ENCODE measurements around the gene CSK.
A peak's percentile ranks its signal among the peaks of the same experiment; 100 is the strongest.

Gene CSK

DNA sequence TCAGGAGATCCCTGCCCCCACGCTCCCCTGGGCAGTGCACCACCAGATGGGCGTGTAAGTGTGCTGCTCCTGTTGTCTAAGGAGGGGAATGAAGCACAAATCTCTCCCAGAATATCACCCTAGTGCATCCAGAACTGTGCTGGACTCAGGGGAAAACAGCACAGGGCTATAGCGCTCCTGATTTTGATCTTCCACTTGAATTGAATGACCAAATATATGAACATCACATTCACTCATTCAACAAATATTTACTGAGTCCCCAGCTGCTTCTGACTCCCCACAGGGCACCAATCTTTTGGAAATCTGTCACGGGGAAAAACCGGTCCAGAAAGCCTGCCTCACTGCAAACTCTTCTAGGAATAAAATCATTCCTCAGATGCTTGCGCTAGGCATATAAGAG lies 47.0 kb downstream of the CSK start:
- no peak for DNase-seq

DNA sequence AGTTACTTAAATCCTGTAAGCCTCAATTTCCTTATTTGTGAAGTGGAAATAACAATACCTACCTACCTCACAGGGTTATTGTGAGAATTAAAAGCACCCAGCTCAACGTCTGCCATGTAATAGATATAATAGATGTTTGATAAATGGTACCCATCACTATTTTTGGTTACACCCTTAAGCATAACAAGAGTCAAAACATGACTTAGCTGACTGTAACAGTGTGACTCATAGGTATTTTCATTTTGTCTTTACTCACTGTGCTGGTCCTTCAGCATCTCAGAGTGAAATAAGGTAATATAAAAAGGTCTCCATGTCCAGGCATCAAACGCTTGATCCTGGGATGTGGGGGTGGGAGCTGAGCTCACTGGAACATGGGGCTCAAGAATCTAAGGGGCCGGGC lies 47.6 kb downstream of the CSK start:
- DNase-seq = no peak

DNA sequence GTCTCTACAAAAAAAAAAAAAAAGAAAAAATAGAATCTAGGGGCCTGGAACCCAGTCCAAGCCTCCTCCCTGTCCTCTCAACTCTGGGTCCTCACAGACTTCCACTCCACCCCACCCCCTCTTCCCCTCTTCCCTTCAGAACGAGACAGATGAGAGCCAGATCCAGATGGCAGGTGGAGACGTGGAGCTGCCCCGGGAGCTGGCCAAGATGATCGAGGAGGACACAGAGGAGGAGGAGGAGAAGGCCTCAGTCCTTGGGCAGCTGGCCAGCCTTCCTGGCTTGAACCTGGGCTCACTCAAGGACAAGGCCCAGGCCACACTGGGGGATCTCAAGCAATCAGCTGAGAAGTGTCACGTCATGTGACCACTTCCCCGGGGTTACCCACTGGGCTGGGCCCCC lies 48.1 kb downstream of the CSK start:
- DNase-seq = no peak

DNA sequence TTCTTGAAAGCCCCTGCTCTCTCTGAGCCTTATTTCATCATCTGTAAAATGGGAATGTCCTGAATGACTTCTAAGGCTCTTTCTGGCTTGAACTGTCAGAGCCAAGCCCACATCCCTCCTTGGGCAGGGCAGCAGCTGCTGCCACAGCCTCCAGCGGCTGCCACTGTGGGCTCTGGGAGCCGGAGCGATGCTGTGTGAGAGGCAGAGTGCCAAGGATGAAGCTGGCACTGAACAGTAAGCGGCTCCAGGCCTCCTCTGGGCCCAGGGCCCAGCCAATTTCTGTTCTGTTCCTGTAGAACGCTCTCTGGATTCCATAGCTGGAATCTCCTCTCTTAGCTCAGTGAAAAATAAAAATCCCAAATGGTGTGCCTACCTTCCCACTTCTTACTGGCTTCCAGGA lies 49.0 kb downstream of the CSK start:
- DNase-seq = no peak

DNA sequence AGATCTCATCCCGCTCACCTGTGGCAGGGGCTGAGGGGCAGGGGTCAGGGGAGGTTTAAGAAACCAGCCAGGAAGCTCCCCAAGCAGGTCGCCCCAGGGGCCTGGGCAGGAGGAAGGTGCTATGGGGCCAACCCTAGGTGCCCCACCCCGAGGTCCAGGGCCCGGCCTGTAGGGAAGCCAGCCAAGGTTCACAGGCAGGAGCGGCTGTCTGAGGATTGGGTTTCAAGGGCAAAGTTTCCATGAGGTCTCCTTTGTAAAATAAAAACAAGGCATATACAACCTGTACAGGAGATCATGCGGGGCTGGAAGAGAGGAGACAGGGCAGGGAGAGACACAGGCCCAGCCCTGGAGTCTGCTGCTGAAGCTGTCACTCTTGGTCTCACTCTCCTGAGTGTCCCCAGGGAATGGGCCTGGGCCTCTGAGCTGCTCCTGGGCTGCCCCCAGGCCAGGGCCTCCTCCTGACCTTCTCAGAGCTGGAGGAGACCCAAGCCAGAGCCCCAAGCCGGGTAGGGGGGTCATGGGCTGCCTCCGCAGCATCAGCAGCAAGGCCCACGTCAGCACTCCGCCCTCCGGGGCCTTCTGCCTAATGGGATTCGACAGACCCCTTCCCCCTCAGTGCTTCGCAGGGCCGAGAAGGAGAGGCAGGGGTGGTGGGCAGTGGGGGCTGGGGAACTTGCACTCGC lies 50.1 kb downstream of the CSK start:
- DNase-seq = no peak

DNA sequence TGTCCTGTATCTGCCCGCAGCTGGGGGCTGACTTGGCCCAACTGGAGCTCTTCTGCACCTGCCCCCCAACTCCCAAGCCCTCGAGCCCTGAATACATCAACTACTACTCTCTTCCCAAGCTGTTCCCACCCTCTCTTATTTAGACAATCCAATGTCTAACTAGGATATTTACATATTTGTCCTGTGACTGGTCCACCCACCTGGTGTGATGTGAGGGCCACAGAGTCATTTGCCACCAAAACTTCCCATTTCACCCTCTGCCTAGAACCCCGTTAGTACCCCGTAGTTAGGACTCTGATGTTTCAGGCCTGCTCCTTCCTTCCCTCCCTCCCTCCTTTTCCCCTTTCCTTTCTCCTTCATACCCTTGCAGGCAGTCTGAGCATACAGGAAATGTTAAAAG lies 50.9 kb downstream of the CSK start:
- DNase-seq = no peak

DNA sequence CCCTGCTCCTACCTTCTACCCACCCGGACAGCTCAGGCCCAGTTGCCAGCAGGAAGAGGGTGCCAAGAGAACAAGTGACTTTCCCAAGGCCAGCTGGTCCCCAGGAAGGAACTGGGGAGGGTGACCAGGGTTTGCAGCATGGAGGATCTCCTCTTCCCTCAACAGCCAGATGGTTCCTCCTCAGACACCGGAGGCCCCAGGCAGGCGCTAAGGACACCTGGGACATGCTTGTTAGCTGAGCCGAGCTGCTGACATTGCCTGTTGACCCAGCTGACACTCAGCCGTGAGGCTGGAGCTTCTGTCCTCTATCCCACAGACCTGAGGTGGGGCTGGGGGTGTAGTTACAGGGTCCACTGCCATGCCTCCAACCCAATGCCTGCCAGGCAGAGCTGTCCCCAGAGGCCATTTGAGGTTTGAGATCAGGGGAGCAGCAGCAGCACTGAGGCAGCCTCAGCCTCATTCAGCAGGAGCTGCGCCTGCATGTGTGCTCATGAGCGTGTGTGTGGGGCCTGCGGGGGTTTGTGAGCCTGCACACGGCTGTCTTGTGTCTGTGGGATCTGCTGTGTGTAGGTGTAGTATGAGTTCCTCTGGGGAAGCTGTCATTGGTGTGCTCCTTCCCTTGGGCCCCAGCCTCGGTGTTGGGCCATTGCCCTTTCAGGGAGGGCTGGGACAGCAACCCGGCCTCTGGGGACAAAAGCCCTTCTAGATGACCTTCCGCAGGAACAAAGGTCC lies 51.7 kb downstream of the CSK start:
- no peak for DNase-seq

DNA sequence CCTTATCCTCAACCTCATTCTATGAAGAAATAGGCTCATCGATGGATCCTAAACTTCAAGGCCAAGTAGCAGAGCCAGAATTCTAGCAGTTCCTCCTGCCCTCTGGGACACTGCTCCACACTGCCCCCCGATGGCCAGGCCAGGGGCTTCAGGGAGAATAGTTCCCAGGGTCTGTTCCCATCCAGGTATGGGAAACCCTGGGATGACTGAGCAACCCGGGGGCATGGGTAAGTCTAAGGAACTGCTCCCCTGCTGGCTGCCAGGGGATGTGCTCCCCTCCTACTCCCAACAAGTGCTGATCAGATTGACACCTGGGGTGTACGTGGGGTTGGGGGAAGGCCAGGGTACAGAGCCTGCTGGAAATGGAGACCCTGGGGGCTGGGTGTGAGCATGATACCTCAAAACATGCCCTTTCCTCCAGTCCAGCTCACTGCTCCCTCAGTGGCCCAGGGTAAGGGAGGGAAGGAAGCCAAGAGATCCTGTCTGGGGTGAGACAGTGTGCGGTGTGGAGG lies 53.5 kb downstream of the CSK start:
- DNase-seq = peak; percentile 68

DNA sequence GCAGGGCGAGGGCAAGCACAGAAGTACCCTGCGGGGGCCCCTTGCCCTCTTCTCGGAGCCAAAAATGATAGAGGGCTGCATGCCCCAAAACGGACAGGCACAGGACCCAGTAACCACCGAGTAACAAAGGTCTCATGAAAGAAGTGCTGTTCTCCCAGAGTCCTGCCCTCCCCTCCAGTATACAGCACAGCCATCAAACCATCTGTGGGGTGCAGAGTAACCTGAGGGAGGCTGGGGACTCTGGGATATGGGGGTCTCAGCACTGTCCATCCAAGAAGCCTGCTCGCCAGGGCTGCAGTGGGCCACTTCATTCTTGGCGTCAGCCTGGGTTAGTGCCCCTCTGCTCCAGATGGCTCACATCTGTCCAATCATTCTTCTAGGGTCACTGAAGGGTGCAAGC lies 55.0 kb downstream of the CSK start:
- no peak for DNase-seq

DNA sequence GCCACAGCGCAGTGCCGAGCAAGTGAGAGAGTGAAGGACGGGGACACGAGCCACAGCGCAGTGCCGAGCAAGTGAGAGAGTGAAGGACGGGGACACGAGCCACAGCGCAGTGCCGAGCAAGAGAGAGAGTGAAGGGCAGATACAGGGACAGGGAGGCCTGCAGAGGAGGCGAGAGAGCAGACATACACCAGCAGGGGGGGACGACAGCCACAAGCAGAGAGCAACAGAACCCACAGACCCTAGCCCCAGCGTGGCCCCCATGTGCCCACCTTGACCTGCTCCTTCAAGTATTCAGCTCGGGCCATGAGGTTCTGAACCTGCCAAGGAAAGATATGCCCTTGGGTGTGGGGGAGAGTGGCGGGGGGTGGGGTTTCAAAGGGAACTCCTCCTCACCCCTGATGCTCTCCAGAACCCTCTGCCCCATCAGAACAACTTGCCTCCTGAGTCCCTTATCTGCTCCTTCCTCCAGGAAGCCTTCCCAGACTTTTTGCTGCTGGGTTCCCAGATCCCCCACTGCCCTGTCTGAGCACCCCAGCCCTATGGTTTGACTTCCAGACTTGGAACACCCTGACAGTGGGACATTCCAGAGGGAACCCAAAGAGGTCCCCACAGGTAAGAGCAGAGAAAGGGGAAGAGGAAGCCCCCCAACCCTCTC lies 55.7 kb downstream of the CSK start:
- DNase-seq = no peak

DNA sequence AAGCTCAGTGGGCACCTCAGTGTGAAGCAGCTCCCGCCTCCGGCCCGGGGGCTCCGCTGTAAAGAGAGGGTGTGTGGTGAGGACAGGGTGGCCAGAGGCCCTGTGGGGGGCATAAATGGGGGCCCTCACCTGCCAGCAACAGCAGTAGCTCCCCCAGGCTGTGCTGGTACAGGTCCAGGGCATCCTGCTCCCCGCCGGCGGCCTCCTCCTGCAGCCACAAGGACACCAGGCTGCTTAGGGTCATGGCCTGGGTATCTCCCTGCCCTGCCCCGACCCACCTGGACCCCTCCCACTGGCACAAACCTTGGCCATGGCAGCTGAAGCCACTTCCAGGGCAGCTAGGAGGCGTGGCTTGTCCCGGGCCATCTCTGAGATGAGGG lies 56.2 kb downstream of the CSK start:
- DNase-seq = no peak

DNA sequence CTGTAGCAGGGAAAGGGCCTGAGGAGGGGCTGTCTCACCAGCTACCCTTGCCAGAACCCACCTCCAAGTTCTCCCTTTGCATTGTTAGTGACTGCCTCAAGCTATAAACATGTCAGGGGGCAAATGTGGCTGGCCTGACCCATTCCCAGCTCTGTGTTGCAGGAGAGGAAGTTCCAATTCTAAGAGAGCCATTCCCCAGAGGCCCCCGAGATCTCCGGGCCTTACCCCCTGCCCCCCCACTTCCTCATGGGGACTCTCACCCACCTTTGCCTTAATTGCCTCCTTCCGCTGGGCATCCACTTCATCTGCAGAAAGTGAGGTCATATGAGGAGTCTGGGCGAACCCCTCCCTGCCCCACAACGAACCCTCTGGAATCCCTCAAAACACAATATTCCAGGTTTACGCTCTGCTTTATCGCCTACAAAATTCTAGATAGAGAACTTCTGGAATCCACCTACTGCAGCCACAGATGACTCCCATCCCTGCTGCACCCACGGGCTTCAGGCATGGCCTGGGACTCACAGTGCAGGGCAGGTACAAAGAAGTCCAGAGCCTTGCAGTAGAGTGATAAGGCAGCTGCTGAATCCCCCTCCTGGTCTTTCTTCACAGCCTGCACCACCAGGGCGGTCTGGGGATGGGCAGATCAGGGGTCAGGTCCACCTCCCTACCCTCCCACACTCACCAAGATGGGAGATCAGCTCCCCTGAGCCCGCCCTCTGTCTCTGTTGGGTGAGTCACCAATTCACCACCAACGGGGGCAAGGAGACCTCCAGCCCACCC lies 57.1 kb downstream of the CSK start:
- DNase-seq = no peak

DNA sequence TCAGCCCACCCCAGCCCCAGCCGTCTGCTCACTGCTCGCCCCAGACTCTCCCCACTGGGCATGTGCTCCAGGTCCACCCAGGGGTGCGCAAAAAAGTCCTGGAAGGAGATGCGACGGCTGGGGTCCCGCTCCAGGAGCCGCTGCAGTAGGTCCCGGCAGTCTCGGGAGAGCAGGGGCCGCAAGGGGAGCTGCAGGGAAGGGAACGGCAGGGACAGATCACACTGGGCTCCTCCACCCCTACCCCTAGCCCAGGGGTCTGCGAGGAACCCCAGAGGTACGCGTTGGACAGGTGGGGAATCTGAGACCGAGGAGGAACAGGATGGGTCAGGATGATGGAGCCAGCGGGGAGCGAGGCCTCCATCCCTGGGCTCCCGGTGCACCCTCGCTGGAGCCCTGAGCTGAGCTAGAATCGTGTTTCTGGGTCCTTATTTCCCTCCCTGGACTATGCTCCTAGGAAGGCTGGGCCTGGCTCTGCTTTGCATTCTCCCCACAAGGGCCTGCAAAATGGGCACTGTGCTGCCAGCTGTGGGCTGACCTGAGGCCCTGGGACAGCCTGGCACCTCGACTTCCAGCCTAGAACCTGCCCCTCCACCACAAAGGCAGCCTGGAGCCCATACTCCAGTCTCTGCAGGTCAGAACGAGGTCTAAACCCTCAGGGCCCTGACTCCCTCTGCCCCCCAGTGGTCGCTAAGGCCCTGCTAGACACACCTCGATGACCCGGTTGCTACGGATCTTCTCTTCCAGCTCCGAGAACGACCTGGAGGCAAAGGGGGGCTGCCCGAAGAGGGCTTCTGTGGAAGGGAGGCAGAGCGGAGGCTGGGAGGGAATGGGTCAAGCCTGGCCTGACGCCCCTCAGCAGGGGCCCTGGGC lies 57.9 kb downstream of the CSK start:
- DNase-seq = no peak

DNA sequence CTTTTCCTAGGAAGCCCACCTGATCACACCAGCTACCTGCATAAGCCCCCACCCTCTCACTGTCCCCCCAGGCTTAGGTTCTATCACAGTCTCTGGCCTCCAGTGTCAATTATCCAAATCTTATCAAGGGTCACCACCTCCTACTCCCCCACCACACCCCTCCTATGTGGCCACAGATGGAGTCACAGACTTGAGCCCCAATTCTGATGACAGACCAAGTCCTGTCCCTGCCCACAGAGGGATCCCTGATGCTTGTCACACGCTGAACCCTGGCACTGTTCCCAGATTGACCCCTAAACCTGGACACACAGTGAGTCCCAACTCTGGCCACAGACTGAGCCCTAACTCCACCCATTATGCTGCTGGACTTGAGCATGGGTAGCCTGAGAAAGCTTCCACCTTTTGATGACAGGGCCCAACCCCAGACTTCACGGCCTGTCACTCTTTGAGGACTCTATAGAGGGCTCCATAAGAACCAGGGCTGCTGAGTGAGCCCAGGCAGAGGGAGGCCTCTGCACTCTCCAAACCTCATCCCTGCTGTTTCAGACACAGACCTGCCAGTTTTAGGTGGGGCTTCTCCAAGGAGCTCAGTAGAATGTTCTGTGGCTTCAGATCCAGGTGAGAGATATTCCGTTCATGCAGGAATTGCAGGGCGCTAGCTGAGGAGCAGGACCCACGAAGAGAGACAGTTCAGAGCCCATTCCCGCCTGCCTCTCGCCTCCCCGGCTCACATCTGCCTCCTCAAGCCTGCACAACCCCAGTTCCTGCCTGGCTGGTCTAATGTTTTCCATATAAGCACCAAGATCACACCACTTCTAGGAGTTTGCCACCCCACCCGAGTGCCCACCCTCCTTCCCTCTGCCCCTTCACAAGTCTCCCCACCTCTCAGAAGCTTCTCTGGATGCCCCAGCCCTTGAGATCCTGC lies 59.2 kb downstream of the CSK start:
- no peak for DNase-seq

DNA sequence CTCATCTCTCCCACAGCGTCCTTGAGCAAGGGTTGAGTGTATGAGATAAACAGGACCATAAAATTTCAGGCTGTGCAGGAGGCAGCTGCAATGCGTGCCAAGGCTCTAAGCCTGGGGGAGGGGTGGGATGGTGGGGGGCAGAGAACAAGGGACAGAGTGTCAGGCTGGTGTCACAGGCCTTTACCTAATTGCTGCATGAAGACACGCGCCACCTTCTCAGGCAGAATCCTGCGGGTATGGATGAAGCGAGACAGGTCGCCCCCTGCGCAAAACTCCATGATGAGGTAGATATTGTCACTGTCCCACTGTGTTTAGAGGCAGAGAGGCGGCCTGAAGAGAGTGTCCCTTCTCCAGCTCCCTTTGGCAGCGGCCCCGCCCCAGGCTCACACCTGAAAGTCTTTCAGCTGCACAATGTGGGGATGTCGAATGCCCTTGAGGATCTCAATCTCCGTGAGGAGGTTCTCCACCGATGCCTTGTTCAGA lies 60.1 kb downstream of the CSK start:
- DNase-seq = no peak

DNA sequence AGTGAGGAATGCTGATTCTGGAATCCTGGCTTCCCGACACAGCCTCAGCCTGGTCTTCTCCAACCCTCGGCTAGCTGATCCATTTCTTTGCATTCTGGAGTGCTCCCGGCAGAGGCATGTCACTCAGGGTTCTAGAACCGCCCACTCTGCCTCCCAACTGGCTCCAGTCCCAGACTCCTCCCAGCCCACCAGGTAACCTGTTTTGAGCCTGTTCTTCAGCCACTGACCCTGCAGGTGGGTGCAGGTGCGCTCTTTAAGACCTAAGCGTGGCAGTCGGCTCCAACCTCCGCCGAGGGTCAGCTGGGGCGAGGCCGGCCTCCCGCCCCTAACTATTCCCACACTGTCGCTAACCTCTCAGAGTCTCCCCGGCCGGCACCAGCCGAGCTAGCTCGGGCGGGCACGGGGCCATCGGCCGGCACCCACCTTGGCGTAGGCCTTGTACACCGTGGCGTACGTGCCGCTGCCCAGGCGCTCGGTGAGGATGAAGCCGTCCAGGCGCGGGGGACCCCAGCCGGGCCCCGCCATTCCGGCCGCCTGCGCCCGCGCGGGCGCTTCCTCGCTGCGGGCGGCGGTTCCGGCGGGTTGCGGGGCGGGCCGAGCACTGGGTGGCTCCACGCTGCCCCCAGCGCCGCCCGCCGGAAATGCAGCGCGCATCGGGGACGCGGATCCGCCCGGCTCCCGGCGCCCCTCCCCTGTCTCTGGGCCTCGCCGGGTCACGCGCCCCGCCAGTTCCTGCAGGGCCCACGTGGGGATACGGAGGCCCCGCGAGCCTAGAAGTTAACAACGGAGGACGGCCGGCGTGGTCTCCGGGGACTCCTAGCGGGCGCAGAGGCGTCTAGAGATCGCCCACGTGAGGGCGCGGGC lies 60.9 kb downstream of the CSK start, which contains the start of gene ULK3:
ULK3 (minus strand) TSS at position 576 of the 864 bp plus-strand sequence; CDS start at position 525, 51 bp downstream.
- peak; percentile 85 for DNase-seq

DNA sequence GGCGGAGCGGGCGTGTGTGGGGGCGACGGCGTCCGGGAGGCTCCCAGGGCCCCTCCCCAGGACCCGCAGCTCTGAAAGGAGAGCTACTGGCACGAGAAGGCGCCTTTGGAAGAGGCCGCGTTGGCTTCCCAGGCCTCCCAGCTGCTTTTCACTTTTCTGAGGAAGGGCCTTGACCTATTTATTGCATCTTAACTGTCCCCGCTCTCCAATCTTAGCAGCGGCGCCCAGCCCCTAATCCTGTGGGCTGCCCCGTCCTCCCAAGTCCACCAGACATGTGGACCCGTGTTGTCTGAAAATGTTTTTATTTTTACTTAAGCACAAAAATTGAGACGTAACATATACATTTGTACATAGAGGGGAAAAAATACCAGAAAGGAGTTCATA lies 61.6 kb downstream of the CSK start:
- no peak for DNase-seq

DNA sequence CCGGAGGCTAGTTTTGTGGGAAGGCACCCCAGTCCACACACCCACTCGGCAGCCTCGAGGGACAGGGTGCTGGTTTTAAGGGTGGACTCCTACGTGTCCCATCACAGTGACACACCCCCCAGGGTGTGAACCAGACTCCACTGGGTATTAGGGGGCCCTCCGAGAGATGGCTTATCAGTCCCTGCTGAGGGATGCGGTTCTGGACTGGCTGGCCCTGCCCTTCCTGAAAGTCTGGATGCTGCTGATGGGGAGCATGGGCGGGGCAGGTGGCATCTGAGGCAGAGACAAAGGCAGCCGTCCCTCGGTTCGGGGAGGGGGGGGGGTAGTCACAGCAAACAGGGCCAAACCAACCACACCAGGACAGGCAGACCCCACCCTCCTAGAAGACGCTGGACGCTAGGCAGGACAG lies 62.0 kb downstream of the CSK start:
- no peak for DNase-seq

DNA sequence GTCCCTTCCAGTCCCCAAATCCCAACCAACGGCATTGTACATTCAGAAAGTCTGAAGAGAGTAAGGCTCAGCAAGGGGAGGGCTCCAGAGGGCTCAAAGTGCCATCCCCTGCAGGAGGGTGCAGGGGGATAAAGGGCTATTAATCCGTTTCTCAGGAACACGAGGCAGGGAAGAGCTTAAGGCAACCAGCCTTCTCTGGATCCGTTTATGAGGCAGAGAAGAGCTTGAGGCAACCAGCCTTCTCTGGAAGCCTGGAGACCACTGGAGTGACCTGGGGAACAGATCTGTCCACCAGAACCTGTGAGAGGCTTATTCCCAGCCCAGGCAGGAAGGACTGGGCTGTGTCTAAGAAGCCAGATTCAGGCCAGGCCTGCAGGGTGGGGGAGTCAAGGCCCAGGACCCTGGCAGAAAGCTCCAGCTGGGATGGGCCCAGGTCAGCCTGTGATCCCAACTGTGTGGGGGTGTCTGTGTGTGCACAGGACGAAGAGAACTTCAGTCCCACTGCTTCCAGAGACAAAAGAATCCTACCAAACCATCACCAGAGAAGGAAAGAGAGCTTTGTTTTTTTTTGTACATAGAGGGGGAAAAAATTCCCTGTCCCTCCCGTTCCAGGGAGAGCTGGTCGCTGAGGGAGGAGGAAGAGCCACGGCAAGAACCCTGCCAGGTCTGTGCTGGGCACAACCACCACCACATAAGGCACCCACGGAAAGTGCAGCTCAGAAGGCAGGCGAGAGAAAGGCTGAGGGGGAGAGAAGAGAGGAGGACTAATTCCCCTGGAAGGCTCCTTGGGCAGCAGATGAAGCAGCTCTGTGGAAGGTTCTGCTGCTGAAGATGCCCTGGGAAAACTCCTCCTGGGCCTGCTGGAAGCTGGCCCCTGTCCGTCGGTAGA lies 62.7 kb downstream of the CSK start:
- DNase-seq = no peak
